Glutamatergic neuron (in vitro differentiated cells): ENCODE data around the gene GLCE. TPM values are rescaled to one million over a fixed set of nuclear protein-coding genes. Genes with fewer than 3 reads are reported as not detected.
"Not testable (repeated sequence)": the region's sequence is repeated elsewhere in the genome, so short reads cannot be mapped to it uniquely, and the experiment has no call there.

Source experiments
- DNase-seq: peaks from one replicate; pipeline ENCODE4 v3.0.0; 2022
- H3K27ac Mint-ChIP-seq: one replicate; pipeline ENCODE4 v1.8.0; 2020; ENCODE audit warnings: mild to moderate bottlenecking, mixed read lengths, inconsistent platforms; ENCODE audit not compliant: unreplicated experiment
- H3K27me3 Mint-ChIP-seq: one replicate; pipeline ENCODE4 v1.8.0; 2020; ENCODE audit warnings: mild to moderate bottlenecking, moderate library complexity, mixed read lengths, inconsistent platforms; ENCODE audit not compliant: unreplicated experiment
- H3K36me3 Mint-ChIP-seq: one replicate; pipeline ENCODE4 v1.8.0; 2020; ENCODE audit warnings: mild to moderate bottlenecking, mixed read lengths, inconsistent platforms; ENCODE audit not compliant: unreplicated experiment
- H3K4me1 Mint-ChIP-seq: one replicate; pipeline ENCODE4 v1.8.0; 2020; ENCODE audit warnings: mild to moderate bottlenecking, low read depth, mixed read lengths, inconsistent platforms; ENCODE audit not compliant: unreplicated experiment
- H3K4me3 Mint-ChIP-seq: one replicate; pipeline ENCODE4 v1.8.0; 2020; ENCODE audit warnings: mild to moderate bottlenecking, mixed read lengths, inconsistent platforms; ENCODE audit not compliant: unreplicated experiment
- H3K9me3 Mint-ChIP-seq: one replicate; pipeline ENCODE4 v1.8.0; 2020; ENCODE audit warnings: mild to moderate bottlenecking, moderate library complexity, mixed read lengths, inconsistent platforms; ENCODE audit not compliant: unreplicated experiment
- CTCF ChIP-seq: fragments of 200-600 bp; sonication (generic); IDR thresholded peaks from one replicate; pipeline ENCODE4 v1.5.0; 2021; ENCODE audit not compliant: partially characterized antibody, unreplicated experiment
- total RNA-seq: library from RNA; stranded (reverse); fragmentation: NEBNext Ultra II Directional; extraction: Animal tissue kit (Norgen Biotek cat#: 25700); gene quantifications from one replicate; pipeline ENCODE4 v1.2.1, GENCODE V29; 2021; ENCODE audit not compliant: unreplicated experiment

GLCE gene
- total RNA-seq, 1 donor from 2014 or later, result 6.7 TPM

GRCh38 chr15:69299943-69300588 is 139.6 kb downstream of the GLCE start:
- Mint-ChIP-seq H3K4me1 (no peaks in the 10 kb centered on the region), H3K9me3 (peaks cover 2% of the 10 kb centered on the region), H3K27ac (no peak overlapping the region), H3K4me3 (no peak overlapping the region), H3K27me3 (peaks cover 4% of the 10 kb centered on the region), H3K36me3 (no peaks in the 10 kb centered on the region)
- no peak for DNase-seq
- no peak for TF ChIP-seq CTCF

- not testable (repeated sequence) for DNase-seq, H3K27me3 Mint-ChIP-seq, H3K36me3 Mint-ChIP-seq, H3K4me3 Mint-ChIP-seq, H3K4me1 Mint-ChIP-seq, H3K27ac Mint-ChIP-seq, H3K9me3 Mint-ChIP-seq
Measured at GRCh38 chr15:69301101-69301500, 140.7 kb downstream of the GLCE start.

- H3K27ac Mint-ChIP-seq, DNase-seq, H3K36me3 Mint-ChIP-seq, H3K4me3 Mint-ChIP-seq, H3K27me3 Mint-ChIP-seq, H3K9me3 Mint-ChIP-seq, H3K4me1 Mint-ChIP-seq: not testable (repeated sequence)
Measured at GRCh38 chr15:69302087-69302486, 141.7 kb downstream of the GLCE start.

GRCh38 chr15:69302929-69303328 is 142.5 kb downstream of the GLCE start:
- Mint-ChIP-seq H3K4me1 (no peaks in the 10 kb centered on the region), H3K4me3 (no peak overlapping the region), H3K9me3 (peaks cover 2% of the 10 kb centered on the region), H3K27me3 (peaks cover 2% of the 10 kb centered on the region), H3K36me3 (no peaks in the 10 kb centered on the region), H3K27ac (no peak overlapping the region)
- no peak for DNase-seq
- no peak for TF ChIP-seq CTCF

- H3K4me1 Mint-ChIP-seq, result no peaks in the 10 kb centered on the region
- TF ChIP-seq CTCF, result no peak
- H3K27ac Mint-ChIP-seq, result no peak overlapping the region
- no peak overlapping the region for H3K4me3 Mint-ChIP-seq
- H3K9me3 Mint-ChIP-seq, result peaks cover 2% of the 10 kb centered on the region
- no peaks in the 10 kb centered on the region for H3K36me3 Mint-ChIP-seq
- peaks cover 3% of the 10 kb centered on the region for H3K27me3 Mint-ChIP-seq
- no peak for DNase-seq
Measured at GRCh38 chr15:69303337-69304181, 143.1 kb downstream of the GLCE start.

GRCh38 chr15:69304182-69304545 is 143.7 kb downstream of the GLCE start:
- Mint-ChIP-seq H3K27ac (no peak overlapping the region), H3K4me1 (no peaks in the 10 kb centered on the region), H3K27me3 (peaks cover 7% of the 10 kb centered on the region), H3K9me3 (peaks cover 2% of the 10 kb centered on the region), H3K36me3 (no peaks in the 10 kb centered on the region), H3K4me3 (no peak overlapping the region)
- DNase-seq, result no peak
- TF ChIP-seq CTCF, result no peak
